Astrocyte (in vitro differentiated cells and primary cell): Measurements from ENCODE around the gene ZNF787. TPM values are rescaled to one million over a fixed set of nuclear protein-coding genes. Genes with fewer than 3 reads are reported as not detected.

Experiments used
- DNase-seq: peaks from one replicate; pipeline ENCODE4 v3.0.0-alpha.2; 2010; ENCODE audit warnings: low read depth
- FAIRE-seq: peaks from 2 replicates; lab custom pipeline; 2011; peaks lifted over from hg19 to GRCh38; lab: Jason Lieb, UNC
- H2AFZ ChIP-seq: 2 replicates; pipeline ENCODE4 v1.6.0; 2012; ENCODE audit warnings: low read depth, low read length, inconsistent platforms
- H3K27ac ChIP-seq: 2 replicates; pipeline ENCODE4 v1.5.1; 2011; ENCODE audit warnings: low read depth, low read length, inconsistent platforms
- H3K27me3 ChIP-seq: 2 replicates; pipeline ENCODE4 v1.6.0; 2011; ENCODE audit warnings: low read length, inconsistent platforms; ENCODE audit not compliant: insufficient read depth
- H3K36me3 ChIP-seq: 2 replicates; pipeline ENCODE4 v1.5.1; 2011; ENCODE audit warnings: low read length, inconsistent platforms; ENCODE audit not compliant: insufficient read depth
- H3K4me1 ChIP-seq: 2 replicates; pipeline ENCODE4 v1.5.1; 2011; ENCODE audit warnings: low read length, inconsistent platforms; ENCODE audit not compliant: insufficient read depth
- H3K4me2 ChIP-seq: 2 replicates; pipeline ENCODE4 v1.6.0; 2012; ENCODE audit warnings: low read length, inconsistent platforms
- H3K4me3 ChIP-seq: 2 replicates; pipeline ENCODE4 v1.5.1; 2011; ENCODE audit warnings: low read depth, mild to moderate bottlenecking, low read length, inconsistent platforms; ENCODE audit not compliant: insufficient read depth
- H3K79me2 ChIP-seq: 2 replicates; pipeline ENCODE4 v1.6.0; 2012; ENCODE audit warnings: mild to moderate bottlenecking, low read length, inconsistent platforms; ENCODE audit not compliant: insufficient read depth
- H3K9ac ChIP-seq: 2 replicates; pipeline ENCODE4 v1.6.0; 2012; ENCODE audit warnings: mild to moderate bottlenecking, low read length, inconsistent platforms
- H3K9me3 ChIP-seq: 2 replicates; pipeline ENCODE4 v1.5.1; 2012; ENCODE audit warnings: low read depth, mild to moderate bottlenecking, low read length, inconsistent platforms; ENCODE audit not compliant: insufficient read depth
- H4K20me1 ChIP-seq: 2 replicates; pipeline ENCODE4 v1.6.0; 2012; ENCODE audit warnings: low read length, inconsistent platforms; ENCODE audit not compliant: insufficient read depth
- H3K27ac Mint-ChIP-seq: one replicate; pipeline ENCODE4 v1.8.0; 2021; ENCODE audit warnings: mild to moderate bottlenecking, mixed read lengths; ENCODE audit not compliant: unreplicated experiment
- H3K27me3 Mint-ChIP-seq: one replicate; pipeline ENCODE4 v1.8.0; 2021; ENCODE audit warnings: low read depth, mixed read lengths; ENCODE audit not compliant: unreplicated experiment
- H3K36me3 Mint-ChIP-seq: one replicate; pipeline ENCODE4 v1.8.0; 2021; ENCODE audit warnings: low read depth, mixed read lengths; ENCODE audit not compliant: unreplicated experiment
- H3K4me1 Mint-ChIP-seq: one replicate; pipeline ENCODE4 v1.8.0; 2021; ENCODE audit warnings: low read depth, mixed read lengths; ENCODE audit not compliant: unreplicated experiment
- H3K4me3 Mint-ChIP-seq: one replicate; pipeline ENCODE4 v1.8.0; 2021; ENCODE audit warnings: mild to moderate bottlenecking, moderate library complexity, mixed read lengths; ENCODE audit not compliant: unreplicated experiment
- H3K9me3 Mint-ChIP-seq: one replicate; pipeline ENCODE4 v1.8.0; 2021; ENCODE audit warnings: mild to moderate bottlenecking, mixed read lengths; ENCODE audit not compliant: unreplicated experiment
- EZH2 ChIP-seq: IDR thresholded peaks from 2 replicates; pipeline ENCODE4 v1.6.1; 2012; ENCODE audit warnings: mild to moderate bottlenecking, low read length, inconsistent platforms; ENCODE audit not compliant: insufficient read depth
- total RNA-seq: library from RNA; stranded (reverse); gene quantifications from 2 replicates; pipeline ENCODE4 v1.2.1, GENCODE V29; 2021
- TF ChIP-seq, protein P1 (sequence below): IDR thresholded peaks from 2 replicates; pipeline ENCODE4 v1.5.1; 2011; ENCODE audit warnings: low read depth, mild to moderate bottlenecking, inconsistent platforms, low read length, moderate library complexity; ENCODE audit not compliant: insufficient read depth

ZNF787 gene
- total RNA-seq, 1 donor from 2014 or later = 36.3 TPM

DNA sequence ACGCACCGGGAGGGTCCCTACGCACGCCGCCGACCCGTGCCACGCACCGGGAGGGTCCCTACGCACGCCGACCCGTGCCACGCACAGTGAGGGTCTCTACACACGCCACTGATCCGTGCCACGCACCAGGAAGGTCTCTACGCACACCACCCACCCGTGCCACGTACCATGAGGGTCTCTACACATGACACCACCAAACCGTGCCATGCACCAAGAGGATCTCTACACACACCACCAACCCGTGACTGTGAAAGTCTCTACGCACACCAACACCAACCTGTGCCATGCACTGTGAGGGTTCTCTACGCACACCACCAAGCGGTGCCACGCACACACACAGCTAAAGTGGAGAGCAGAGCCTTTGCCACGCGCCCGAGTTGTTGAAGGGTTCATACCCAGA is 16.7 kb downstream of the ZNF787 start:
- H3K4me1 Mint-ChIP-seq = peaks cover 23% of the 10 kb centered on the region
- peaks cover 80% of the 10 kb centered on the region for H3K79me2 ChIP-seq
- H3K4me2 ChIP-seq = no peak overlapping the region
- no peak overlapping the region for H3K4me3 Mint-ChIP-seq
- no peak overlapping the region for H3K4me3 ChIP-seq
- no peaks in the 10 kb centered on the region for H3K27me3 ChIP-seq
- no peaks in the 10 kb centered on the region for H3K36me3 ChIP-seq
- no peaks in the 10 kb centered on the region for H3K27me3 Mint-ChIP-seq
- peak overlapping the region; percentile 53 for H3K27ac Mint-ChIP-seq
- peaks cover 1% of the 10 kb centered on the region for H3K36me3 Mint-ChIP-seq
- H4K20me1 ChIP-seq = peaks cover 71% of the 10 kb centered on the region
- TF ChIP-seq, protein P1, sequence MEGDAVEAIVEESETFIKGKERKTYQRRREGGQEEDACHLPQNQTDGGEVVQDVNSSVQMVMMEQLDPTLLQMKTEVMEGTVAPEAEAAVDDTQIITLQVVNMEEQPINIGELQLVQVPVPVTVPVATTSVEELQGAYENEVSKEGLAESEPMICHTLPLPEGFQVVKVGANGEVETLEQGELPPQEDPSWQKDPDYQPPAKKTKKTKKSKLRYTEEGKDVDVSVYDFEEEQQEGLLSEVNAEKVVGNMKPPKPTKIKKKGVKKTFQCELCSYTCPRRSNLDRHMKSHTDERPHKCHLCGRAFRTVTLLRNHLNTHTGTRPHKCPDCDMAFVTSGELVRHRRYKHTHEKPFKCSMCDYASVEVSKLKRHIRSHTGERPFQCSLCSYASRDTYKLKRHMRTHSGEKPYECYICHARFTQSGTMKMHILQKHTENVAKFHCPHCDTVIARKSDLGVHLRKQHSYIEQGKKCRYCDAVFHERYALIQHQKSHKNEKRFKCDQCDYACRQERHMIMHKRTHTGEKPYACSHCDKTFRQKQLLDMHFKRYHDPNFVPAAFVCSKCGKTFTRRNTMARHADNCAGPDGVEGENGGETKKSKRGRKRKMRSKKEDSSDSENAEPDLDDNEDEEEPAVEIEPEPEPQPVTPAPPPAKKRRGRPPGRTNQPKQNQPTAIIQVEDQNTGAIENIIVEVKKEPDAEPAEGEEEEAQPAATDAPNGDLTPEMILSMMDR = no peak
- TF ChIP-seq EZH2 = no peak
- FAIRE-seq = no peak
- no peaks in the 10 kb centered on the region for H3K9me3 Mint-ChIP-seq
- no peaks in the 10 kb centered on the region for H3K4me1 ChIP-seq
- no peaks in the 10 kb centered on the region for H3K9me3 ChIP-seq
- DNase-seq = no peak
- no peak overlapping the region for H3K9ac ChIP-seq
- no peak overlapping the region for H3K27ac ChIP-seq
- H2AFZ ChIP-seq = no peak overlapping the region

DNA sequence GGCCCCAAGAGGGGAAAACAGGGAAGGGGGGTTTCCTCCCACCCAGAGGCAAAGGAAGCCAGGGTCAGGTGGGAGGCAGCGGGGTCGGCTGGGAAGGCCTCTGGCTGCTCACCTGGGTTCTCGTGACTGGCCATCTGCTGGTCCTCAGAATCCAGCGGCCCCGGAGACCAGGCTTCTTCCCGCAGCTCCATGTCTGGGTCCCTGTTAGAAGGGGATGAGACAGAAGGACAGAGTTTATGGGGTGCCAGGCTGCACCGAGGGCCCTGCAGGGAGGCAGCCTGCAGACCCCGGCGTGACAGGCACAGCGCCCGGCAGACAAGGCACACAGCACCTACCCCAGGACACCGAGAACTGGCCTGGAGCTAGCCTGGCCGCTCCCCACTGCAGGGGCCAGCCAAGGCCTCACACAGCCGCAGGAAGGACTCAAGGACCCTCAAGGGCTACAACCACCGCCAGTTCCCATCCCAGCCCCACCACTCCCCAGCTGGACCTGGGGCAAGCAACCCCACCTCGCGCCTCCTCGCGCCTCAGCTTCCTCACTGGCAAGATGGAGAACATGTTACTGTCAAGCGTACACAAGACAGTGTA is 18.0 kb downstream of the ZNF787 start:
- H3K4me1 ChIP-seq = no peaks in the 10 kb centered on the region
- H3K27me3 ChIP-seq = no peaks in the 10 kb centered on the region
- H3K27me3 Mint-ChIP-seq = no peaks in the 10 kb centered on the region
- H3K9me3 Mint-ChIP-seq = no peaks in the 10 kb centered on the region
- no peak overlapping the region for H3K4me2 ChIP-seq
- H4K20me1 ChIP-seq = peaks cover 63% of the 10 kb centered on the region
- H3K4me1 Mint-ChIP-seq = peaks cover 12% of the 10 kb centered on the region
- DNase-seq (no peak), FAIRE-seq (no peak)
- H3K36me3 ChIP-seq = no peaks in the 10 kb centered on the region
- TF ChIP-seq EZH2 = no peak
- TF ChIP-seq, protein P1 = no peak
- no peak overlapping the region for H2AFZ ChIP-seq
- H3K4me3 ChIP-seq = no peak overlapping the region
- no peak overlapping the region for H3K27ac ChIP-seq
- H3K27ac Mint-ChIP-seq = no peak overlapping the region
- peaks cover 1% of the 10 kb centered on the region for H3K36me3 Mint-ChIP-seq
- H3K79me2 ChIP-seq = peaks cover 74% of the 10 kb centered on the region
- no peaks in the 10 kb centered on the region for H3K9me3 ChIP-seq
- no peak overlapping the region for H3K4me3 Mint-ChIP-seq
- no peak overlapping the region for H3K9ac ChIP-seq

DNA sequence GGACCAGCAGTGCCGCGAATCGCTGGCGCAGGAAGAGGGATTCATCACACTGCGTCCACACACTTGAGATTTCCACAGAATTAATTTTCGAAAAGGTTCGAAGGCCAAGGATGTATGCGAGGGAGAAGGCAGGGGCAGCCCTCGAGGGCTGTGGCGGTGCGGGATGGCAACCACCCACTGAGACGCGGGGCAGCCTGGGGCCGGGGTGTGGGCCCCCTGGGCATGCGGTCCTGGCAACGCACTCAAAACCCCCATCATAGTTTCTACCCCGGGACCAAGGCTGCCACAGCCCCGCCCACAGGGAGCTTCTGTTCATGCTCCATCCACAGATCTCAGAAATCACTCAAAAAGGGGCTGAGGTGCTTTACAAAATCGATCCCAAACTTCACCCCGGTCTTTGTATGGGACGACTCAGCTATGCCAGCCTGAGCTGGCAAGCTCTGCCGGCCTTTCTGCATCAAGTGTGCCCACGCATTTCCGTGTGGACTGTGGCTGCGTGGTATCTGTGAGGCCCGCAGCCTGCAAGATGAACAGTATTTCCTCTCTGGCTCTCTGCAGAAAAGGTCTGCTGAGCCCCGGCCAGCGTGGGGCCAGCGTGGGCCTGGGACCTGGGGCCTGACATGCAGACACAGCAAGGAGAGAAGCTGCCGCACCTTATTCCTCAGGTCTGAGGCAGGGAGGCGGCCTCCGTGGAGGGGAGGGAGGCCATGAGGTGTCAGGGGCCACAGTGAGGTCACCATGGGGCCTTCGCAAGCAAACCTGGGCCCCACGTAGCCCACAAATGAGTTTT is 19.2 kb downstream of the ZNF787 start:
- Mint-ChIP-seq H3K9me3 (no peaks in the 10 kb centered on the region), H3K36me3 (peaks cover 1% of the 10 kb centered on the region), H3K27me3 (no peaks in the 10 kb centered on the region), H3K4me3 (no peak overlapping the region), H3K27ac (no peak overlapping the region), H3K4me1 (peaks cover 8% of the 10 kb centered on the region)
- Histone ChIP-seq H3K9me3 (no peaks in the 10 kb centered on the region), H3K4me2 (no peak overlapping the region), H3K79me2 (peaks cover 67% of the 10 kb centered on the region), H3K4me3 (no peak overlapping the region), H3K27me3 (no peaks in the 10 kb centered on the region), H3K27ac (no peak overlapping the region), H3K4me1 (no peaks in the 10 kb centered on the region), H4K20me1 (peaks cover 62% of the 10 kb centered on the region), H3K36me3 (no peaks in the 10 kb centered on the region), H3K9ac (no peak overlapping the region), H2AFZ (no peak overlapping the region)
- no peak for TF ChIP-seq EZH2
- TF ChIP-seq, protein P1 = no peak
- FAIRE-seq (no peak), DNase-seq (no peak)
